ENCODE results near the gene COMMD3. TPM values are rescaled to one million over a fixed set of nuclear protein-coding genes. Genes with fewer than 3 reads are reported as not detected.

The COMMD3 gene
- polyA plus RNA-seq, 3 donors = 44.9 to 140 (median 138) TPM

- H3K4me2 ChIP-seq (replicated peaks; ENCODE audit: extremely low read depth, low read length, poor library complexity, severe bottlenecking) = no peak overlapping the region
- H2AFZ ChIP-seq (ENCODE audit: insufficient read depth, low read depth, low read length, poor library complexity, severe bottlenecking) = no peak overlapping the region
- H3K36me3 Mint-ChIP-seq = peaks cover 6 to 13% of the 10 kb centered on the region in 2 donors
- no peak overlapping the region for H3K9ac ChIP-seq (ENCODE audit: insufficient read depth, low read length, poor library complexity, severe bottlenecking)
- H4K20me1 ChIP-seq (ENCODE audit: insufficient read depth, low read length) = no peaks in the 10 kb centered on the region
- H3K4me1 Mint-ChIP-seq = peaks cover 45% of the 10 kb centered on the region
- peaks cover 79 to 94% (median 84%) of the 10 kb centered on the region in 3 donors for H3K27me3 Mint-ChIP-seq (ENCODE audit: low read depth in 3 of 3)
- H3K36me3 ChIP-seq (replicated peaks in 1 of 2; ENCODE audit: control insufficient read depth in 1 of 2, insufficient read depth in 2 of 2, low read length in 2 of 2) = no peaks in the 10 kb centered on the region
- H3K4me3 Mint-ChIP-seq = peak overlapping the region in 1 of 2 donors; percentile 94
- peak overlapping the region in 1 of 3 experiments; percentile 2 for H3K4me3 ChIP-seq (replicated peaks in 1 of 3; ENCODE audit: low read depth in 2 of 3, low read length in 3 of 3)
- H3K27ac ChIP-seq (ENCODE audit: low read depth in 1 of 2, low read length in 2 of 2) = no peak overlapping the region
- H3K79me2 ChIP-seq (ENCODE audit: insufficient read depth, low read length) = no peaks in the 10 kb centered on the region
- H3K4me1 ChIP-seq (ENCODE audit: control insufficient read depth in 1 of 2, insufficient read depth in 2 of 2, low read length in 2 of 2) = peaks cover 47 to 55% of the 10 kb centered on the region in 2 donors
- no CpG with 5 or more reads among the region's 9 CpGs for WGBS (ENCODE audit: insufficient coverage)
- DNase-seq = peak in 1 of 3 donors; percentile 19
- H3K9me3 ChIP-seq (replicated peaks in 1 of 2; ENCODE audit: control insufficient read depth in 1 of 2, insufficient read depth in 1 of 2, low read length in 2 of 2) = peaks cover 10 to 40% of the 10 kb centered on the region in 2 donors
- intact Hi-C loops (cut with micrococcal nuclease) = no loop called here
- peaks cover 71 to 90% of the 10 kb centered on the region in 2 donors for H3K27me3 ChIP-seq (ENCODE audit: control insufficient read depth in 2 of 2, insufficient read depth in 2 of 2, low read length in 2 of 2)
- no peak overlapping the region for H3K27ac Mint-ChIP-seq
- H3K9me3 Mint-ChIP-seq = peaks cover 0 to 37% (median 27%) of the 10 kb centered on the region in 7 donors
- no peak for TF ChIP-seq CTCF (IDR thresholded peaks at IDR 0.05)
These were observed 22.2 kb downstream of the COMMD3 start for GRCh38 chr10:22338185-22338900.

- Histone ChIP-seq H3K4me3 (replicated peaks in 1 of 3; ENCODE audit: low read depth in 2 of 3, low read length in 3 of 3) (no peak overlapping the region), H3K4me2 (replicated peaks; ENCODE audit: extremely low read depth, low read length, poor library complexity, severe bottlenecking) (no peak overlapping the region), H3K27ac (ENCODE audit: low read depth in 1 of 2, low read length in 2 of 2) (no peak overlapping the region), H2AFZ (ENCODE audit: insufficient read depth, low read depth, low read length, poor library complexity, severe bottlenecking) (no peak overlapping the region), H3K36me3 (replicated peaks in 1 of 2; ENCODE audit: control insufficient read depth in 1 of 2, insufficient read depth in 2 of 2, low read length in 2 of 2) (no peaks in the 10 kb centered on the region), H4K20me1 (ENCODE audit: insufficient read depth, low read length) (no peaks in the 10 kb centered on the region), H3K27me3 (ENCODE audit: control insufficient read depth in 2 of 2, insufficient read depth in 2 of 2, low read length in 2 of 2) (peaks cover 73 to 90% of the 10 kb centered on the region in 2 donors), H3K4me1 (ENCODE audit: control insufficient read depth in 1 of 2, insufficient read depth in 2 of 2, low read length in 2 of 2) (peaks cover 41 to 49% of the 10 kb centered on the region in 2 donors), H3K79me2 (ENCODE audit: insufficient read depth, low read length) (no peaks in the 10 kb centered on the region), H3K9ac (ENCODE audit: insufficient read depth, low read length, poor library complexity, severe bottlenecking) (no peak overlapping the region), H3K9me3 (replicated peaks in 1 of 2; ENCODE audit: control insufficient read depth in 1 of 2, insufficient read depth in 1 of 2, low read length in 2 of 2) (peaks cover 9 to 38% of the 10 kb centered on the region in 2 donors)
- Mint-ChIP-seq H3K4me3 (peak overlapping the region in 1 of 2 donors; percentile 94), H3K4me1 (peaks cover 42% of the 10 kb centered on the region), H3K9me3 (peaks cover 0 to 34% (median 22%) of the 10 kb centered on the region in 7 donors), H3K27me3 (ENCODE audit: low read depth in 3 of 3) (peaks cover 80 to 93% (median 84%) of the 10 kb centered on the region in 3 donors), H3K36me3 (peaks cover 2 to 11% of the 10 kb centered on the region in 2 donors), H3K27ac (no peak overlapping the region)
- intact Hi-C loops (cut with micrococcal nuclease) = no loop called here
- no peak for TF ChIP-seq CTCF (IDR thresholded peaks at IDR 0.05)
- peak in 1 of 3 donors; percentile 34 for DNase-seq
These were observed 22.7 kb downstream of the COMMD3 start for GRCh38 chr10:22338931-22339330.
